K562 (cell line): ENCODE results near the gene PLCL1. TPM values are rescaled to one million over a fixed set of nuclear protein-coding genes. Genes with fewer than 3 reads are reported as not detected.

ENCODE experiments used
- ADNP ChIP-seq: fragments of 200-800 bp; sonication (Bioruptor generic); IDR thresholded peaks from 2 replicates; pipeline ENCODE4 v1.6.1; 2016; ENCODE audit warnings: missing genetic modification characterization, missing compliant biosample characterization
- ATF3 ChIP-seq, 2 experiments: fragments of 450-650 bp in 1 of 2; sonication (generic) in 1 of 2; formaldehyde crosslinking in 1 of 2; IDR thresholded peaks in 1 of 2; conservative IDR thresholded peaks in 1 of 2; 2 replicates each; pipeline versions ENCODE4 v1.6.1 to v1.8.1; 2016 to 2023; ENCODE audit warnings: mild to moderate bottlenecking in 2 of 2, moderate library complexity in 2 of 2, inconsistent platforms in 1 of 2, missing genetic modification reagents in 1 of 2
- ATF4 ChIP-seq: fragments of 450-650 bp; formaldehyde crosslinking; IDR thresholded peaks from 2 replicates; pipeline ENCODE4 v1.4.0; 2022; ENCODE audit warnings: mild to moderate bottlenecking, moderate library complexity
- ETV1 ChIP-seq: fragments of 450-650 bp; conservative IDR thresholded peaks from 2 replicates; pipeline ENCODE4 v1.6.1; 2016; ENCODE audit warnings: missing genetic modification characterization, control low read depth, low read depth, missing compliant biosample characterization
- HOMEZ ChIP-seq: fragments of 250-450 bp; sonication (Bioruptor Pico); IDR thresholded peaks from 2 replicates; pipeline ENCODE4 v1.4.0; 2020; ENCODE audit warnings: mild to moderate bottlenecking, moderate library complexity
- KLF10 ChIP-seq: fragments of 250-450 bp; sonication (Bioruptor Pico); IDR thresholded peaks from 2 replicates; pipeline ENCODE4 v1.6.1; 2021; ENCODE audit warnings: matching md5 sums
- MAZ ChIP-seq, 2 experiments: fragments of 450-650 bp in 1 of 2; sonication (generic) in 1 of 2; formaldehyde crosslinking; IDR thresholded peaks in 1 of 2; conservative IDR thresholded peaks in 1 of 2; 2 replicates each; pipeline versions ENCODE4 v1.4.0 to v1.5.0; 2020; ENCODE audit warnings: mild to moderate bottlenecking in 1 of 2, missing genetic modification reagents in 1 of 2
- NKRF ChIP-seq: fragments of 450-650 bp; IDR thresholded peaks from 2 replicates; pipeline ENCODE4 v1.6.1; 2016; ENCODE audit warnings: borderline replicate concordance
- SOX6 ChIP-seq: fragments of 450-650 bp; IDR thresholded peaks from 2 replicates; pipeline ENCODE4 v1.6.1; 2014; ENCODE audit warnings: mild to moderate bottlenecking
- TCF3 ChIP-seq: sonication (generic); formaldehyde crosslinking; IDR thresholded peaks from 2 replicates; pipeline ENCODE4 v1.4.0; 2020; ENCODE audit warnings: mild to moderate bottlenecking, missing genetic modification reagents
- TEAD4 ChIP-seq, 2 experiments: sonication (generic) in 1 of 2; formaldehyde crosslinking in 1 of 2; IDR thresholded peaks; 2 replicates each; pipeline versions ENCODE4 v1.6.1 to v1.8.0; 2012 to 2022; ENCODE audit warnings: borderline replicate concordance in 1 of 2, inconsistent platforms in 1 of 2, low read length in 1 of 2, mild to moderate bottlenecking in 1 of 2, missing genetic modification reagents in 1 of 2
- UBTF ChIP-seq, 2 experiments: IDR thresholded peaks; 2 replicates each; pipeline ENCODE4 v1.6.1; 2012; ENCODE audit warnings: improper control_type of control experiment in 2 of 2, low read depth in 2 of 2, low read length in 2 of 2, borderline replicate concordance in 1 of 2
- ZFP1 ChIP-seq: fragments of 450-650 bp; formaldehyde crosslinking; IDR thresholded peaks from 2 replicates; pipeline ENCODE4 v1.4.0; 2020; ENCODE audit warnings: mild to moderate bottlenecking, mixed read lengths
- ZNF239 ChIP-seq: fragments of 250-450 bp; sonication (Bioruptor Pico); IDR thresholded peaks from 2 replicates; pipeline ENCODE4 v1.4.0; 2020; ENCODE audit warnings: mild to moderate bottlenecking
- ZNF277 ChIP-seq: fragments of 250-450 bp; sonication (Bioruptor Pico); IDR thresholded peaks from 2 replicates; pipeline ENCODE4 v1.8.0; 2022; ENCODE audit warnings: inconsistent platforms, mild to moderate bottlenecking, moderate library complexity, borderline replicate concordance
- polyA plus RNA-seq, 8 experiments: library from polyadenylated mRNA; depleted of rRNA in 4 of 8; stranded (reverse) in 5 of 8; unstranded in 3 of 8; fragments of >200 nt; fragmentation: Nextera tagmentation in 2 of 8; fragmentation: Illumina TruSeq in 1 of 8; extraction: Ambion mirVana in 2 of 8; extraction: Trizol in 1 of 8; gene quantifications; 2 replicates each; pipeline versions ENCODE4 v1.2.1 to v1.2.3, GENCODE V29; 2011 to 2014; ENCODE audit warnings: inconsistent platforms in 1 of 8, missing spikeins in 1 of 8
- total RNA-seq, 7 experiments: library from RNA; depleted of rRNA in 6 of 7; stranded (reverse); fragments of >200 nt in 6 of 7; fragmentation: Illumina TruSeq in 2 of 7; extraction: Trizol in 2 of 7; gene quantifications; 2 replicates each; pipeline versions ENCODE4 v1.2.1 to v1.2.3, GENCODE V29; 2011 to 2021; ENCODE audit warnings: low replicate concordance in 1 of 7
- TF ChIP-seq, protein P1 (sequence below): fragments of 250-450 bp; sonication (Bioruptor Pico); IDR thresholded peaks from 2 replicates; pipeline ENCODE4 v1.8.0; 2021; ENCODE audit warnings: mild to moderate bottlenecking, moderate library complexity

Gene PLCL1
- total and polyA plus RNA-seq, 9 of the 15 experiments (the other 6 are each of a cell fraction or from before 2014, with no cell fraction given), result 2.0 to 17.7 (median 8.6) TPM

DNA sequence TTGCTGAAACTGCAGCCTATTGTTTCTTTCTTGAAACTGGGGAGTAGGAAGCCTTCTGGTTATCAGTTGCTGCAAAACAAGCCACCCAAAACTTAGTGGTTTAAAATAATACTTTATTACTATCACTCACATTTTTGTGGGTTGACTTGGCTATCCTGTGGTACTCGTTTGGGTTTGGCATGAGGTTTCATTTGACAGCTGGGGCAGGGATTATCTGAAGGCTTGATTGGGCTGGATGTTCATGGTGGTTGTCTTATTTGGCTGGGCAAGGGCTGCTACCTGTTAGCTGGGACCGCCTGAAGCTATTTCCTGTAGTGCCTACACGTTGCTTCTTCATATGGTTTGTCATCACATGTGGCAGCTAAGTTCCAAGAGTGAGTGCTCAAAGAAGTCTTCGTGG is 122.3 kb downstream of the PLCL1 start (continued):
- TF ChIP-seq ZFP1 (CRISPR knock-in tag), result no peak
- TF ChIP-seq HOMEZ (CRISPR knock-in tag), result no peak
- no peak for TF ChIP-seq NKRF
- TF ChIP-seq KLF10 (CRISPR knock-in tag), result no peak
- TF ChIP-seq SOX6, result peak; percentile 69
- no peak for TF ChIP-seq ATF4
- TF ChIP-seq ETV1 (tag), result no peak
- no peak for TF ChIP-seq ZNF277 (CRISPR knock-in tag)
- peak; percentile 31; the same call in 1 of the 2 replicates for TF ChIP-seq ZNF239 (CRISPR knock-in tag)
- TF ChIP-seq TCF3 (CRISPR knock-in tag), result peak; percentile 67
- TF ChIP-seq, protein P1, sequence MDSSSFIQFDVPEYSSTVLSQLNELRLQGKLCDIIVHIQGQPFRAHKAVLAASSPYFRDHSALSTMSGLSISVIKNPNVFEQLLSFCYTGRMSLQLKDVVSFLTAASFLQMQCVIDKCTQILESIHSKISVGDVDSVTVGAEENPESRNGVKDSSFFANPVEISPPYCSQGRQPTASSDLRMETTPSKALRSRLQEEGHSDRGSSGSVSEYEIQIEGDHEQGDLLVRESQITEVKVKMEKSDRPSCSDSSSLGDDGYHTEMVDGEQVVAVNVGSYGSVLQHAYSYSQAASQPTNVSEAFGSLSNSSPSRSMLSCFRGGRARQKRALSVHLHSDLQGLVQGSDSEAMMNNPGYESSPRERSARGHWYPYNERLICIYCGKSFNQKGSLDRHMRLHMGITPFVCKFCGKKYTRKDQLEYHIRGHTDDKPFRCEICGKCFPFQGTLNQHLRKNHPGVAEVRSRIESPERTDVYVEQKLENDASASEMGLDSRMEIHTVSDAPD, result no peak
- TF ChIP-seq TEAD4 (IDR thresholded peaks at IDR 0.05; ENCODE audit: low read length), result peak; percentile 78
- no peak for TF ChIP-seq TEAD4 (CRISPR knock-in tag; IDR thresholded peaks at IDR 0.05; ENCODE audit: borderline replicate concordance)
- TF ChIP-seq ATF3 (IDR thresholded peaks at IDR 0.05), result no peak
- TF ChIP-seq ATF3 (CRISPR knock-in tag; conservative IDR thresholded peaks at IDR 0.05), result no peak
- TF ChIP-seq MAZ (CRISPR knock-in tag; conservative IDR thresholded peaks at IDR 0.05 in 1 of 2, IDR thresholded peaks at IDR 0.05 in 1 of 2), result 0 out of 4 replicates have a peak, but pooled peaks of 1 of the 2 experiments have one; percentile 15
- no peak for TF ChIP-seq ADNP (tag)
- no peak for TF ChIP-seq UBTF (IDR thresholded peaks at IDR 0.05; ENCODE audit: borderline replicate concordance in 1 of 2, low read depth in 2 of 2, low read length in 2 of 2)
